GM18861 (cell line): ENCODE measurements around the gene PILRB.
A peak's percentile ranks its signal among the peaks of the same experiment; 100 is the strongest.
"Not testable (repeated sequence)": the region's sequence is repeated elsewhere in the genome, so short reads cannot be mapped to it uniquely, and the experiment has no call there.

Experiments used
- ATAC-seq: cut with Tn5 transposase; IDR thresholded peaks from one replicate; pipeline ENCODE4 v1.9.1; 2021; ENCODE audit not compliant: unreplicated experiment

Gene PILRB

GRCh38 chr7:100373870-100374598 lies 16.1 kb downstream of the PILRB start:
- ATAC-seq, result not testable (repeated sequence)

- ATAC-seq, result no peak
Observed at GRCh38 chr7:100374601-100375000, 16.7 kb downstream of the PILRB start.

DNA sequence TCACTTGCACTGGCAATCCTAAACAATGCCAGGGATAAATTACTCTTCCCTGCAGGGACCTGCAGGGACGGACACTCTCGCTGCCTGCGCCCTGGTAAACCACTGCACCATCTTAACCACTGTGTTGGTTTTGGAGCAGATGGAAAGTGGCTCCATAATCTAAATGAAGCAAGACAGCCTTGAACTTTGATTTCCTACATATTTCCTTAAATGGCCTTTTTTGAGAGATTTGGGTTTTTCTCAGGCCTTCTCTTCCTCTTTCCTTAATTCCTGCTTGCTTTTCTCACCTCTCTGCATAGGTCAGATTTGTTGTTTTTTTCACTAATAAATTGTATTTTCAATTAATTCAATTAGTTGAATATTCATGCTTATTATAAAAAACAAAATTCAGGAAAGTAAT lies 18.1 kb downstream of the PILRB start:
- no peak for ATAC-seq

GRCh38 chr7:100378114-100378755 lies 20.3 kb downstream of the PILRB start:
- no peak for ATAC-seq

DNA sequence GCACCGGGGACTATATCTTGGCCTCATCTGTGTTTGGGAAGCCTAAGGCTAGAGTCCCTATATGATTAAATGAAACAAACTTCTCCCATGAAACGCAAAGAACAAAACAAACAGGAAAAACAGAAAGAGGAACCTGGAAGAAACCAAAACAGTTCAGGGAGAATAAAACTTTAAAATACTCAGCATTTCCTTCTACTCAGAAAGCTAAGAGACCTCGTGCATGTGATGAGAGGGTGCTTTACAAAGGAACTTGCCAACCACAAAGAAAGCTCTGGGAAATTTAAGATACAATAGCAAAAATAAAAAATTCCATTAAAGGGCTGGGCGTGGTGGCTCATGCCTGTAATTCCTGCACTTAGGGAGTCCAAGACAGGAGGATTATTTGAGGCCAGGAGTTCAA lies 22.3 kb downstream of the PILRB start:
- ATAC-seq, result no peak

DNA sequence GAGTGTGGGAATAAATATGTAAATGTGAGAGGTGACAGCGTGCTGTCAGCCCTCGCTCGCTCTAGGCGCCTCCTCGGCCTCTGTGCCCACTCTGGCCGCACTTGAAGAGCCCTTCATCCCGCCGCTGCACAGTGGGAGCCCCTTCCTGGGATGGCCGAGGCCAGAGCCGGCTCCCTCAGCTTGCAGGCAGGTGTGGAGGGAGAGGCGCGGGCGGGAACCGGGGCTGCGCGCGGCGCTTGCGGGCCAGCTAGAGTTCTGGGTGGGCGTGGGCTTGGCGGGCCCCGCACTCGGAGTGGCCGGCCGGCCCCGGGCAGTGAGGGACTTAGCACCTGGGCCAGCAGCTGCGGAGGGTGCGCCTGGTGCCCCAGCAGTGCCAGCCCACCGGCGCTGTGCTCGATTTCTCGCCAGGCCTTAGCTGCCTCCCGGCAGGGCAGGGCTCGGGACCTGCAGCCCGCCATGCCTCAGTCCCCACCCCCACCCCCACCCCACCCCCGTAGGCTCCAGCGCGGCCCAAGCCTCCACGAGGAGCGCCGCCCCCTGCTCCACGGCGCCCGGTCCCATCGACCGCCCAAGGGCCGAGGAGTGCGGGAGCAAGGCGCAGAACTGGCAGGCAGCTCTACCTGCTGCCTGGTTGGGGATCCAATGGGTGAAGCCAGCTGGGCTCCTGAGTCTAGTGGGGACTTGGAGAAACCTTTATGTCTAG lies 23.8 kb downstream of the PILRB start:
- not testable (repeated sequence) for ATAC-seq

DNA sequence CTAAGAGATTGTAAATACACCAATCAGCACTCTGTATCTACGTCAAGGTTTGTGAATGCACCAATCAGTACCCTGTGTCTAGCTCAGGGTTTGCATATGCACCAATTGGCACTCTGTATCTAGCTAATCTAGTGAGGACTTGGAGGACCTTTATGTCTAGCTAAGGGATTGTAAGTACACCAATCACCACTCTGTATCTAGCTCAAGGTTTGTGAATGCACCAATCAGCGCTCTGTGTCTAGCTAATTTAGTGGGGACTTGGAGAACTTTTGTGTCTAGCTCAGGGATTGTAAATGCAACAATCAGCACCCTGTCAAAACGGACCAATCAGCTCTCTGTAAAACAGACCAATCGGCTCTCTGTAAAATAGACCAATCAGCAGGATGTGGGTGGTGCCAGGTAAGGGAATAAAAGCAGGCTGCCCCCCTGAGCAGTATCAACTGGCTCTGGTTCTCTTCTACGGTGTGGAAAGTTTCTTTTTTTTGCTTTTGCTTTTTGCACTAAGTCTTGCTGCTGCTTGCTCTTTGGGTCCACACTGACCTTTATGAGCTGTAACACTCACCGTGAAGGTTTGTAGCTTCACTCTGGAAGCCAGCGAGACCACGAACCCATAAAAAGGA lies 24.4 kb downstream of the PILRB start:
- ATAC-seq, result not testable (repeated sequence)

- no peak for ATAC-seq
Observed at GRCh38 chr7:100384628-100385294, 26.8 kb downstream of the PILRB start.

DNA sequence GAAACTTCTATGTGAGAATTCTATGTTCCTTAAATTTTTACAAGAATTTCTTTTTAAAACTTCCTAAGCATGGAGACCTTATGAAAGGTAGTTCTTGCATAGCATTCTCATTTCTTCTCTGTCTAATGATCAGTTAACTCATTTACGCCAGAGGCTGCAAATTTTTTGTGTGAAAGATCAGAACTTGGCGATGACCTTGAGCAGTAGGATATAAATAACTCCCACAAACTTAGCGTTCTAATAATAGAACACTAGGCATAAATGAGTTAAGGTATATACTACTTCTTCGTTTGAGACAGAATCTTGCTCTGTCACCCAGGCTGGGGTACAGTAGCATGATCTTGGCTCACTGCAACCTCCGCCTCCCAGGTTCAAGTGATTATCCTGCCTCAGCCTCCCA lies 29.0 kb downstream of the PILRB start:
- no peak for ATAC-seq

DNA sequence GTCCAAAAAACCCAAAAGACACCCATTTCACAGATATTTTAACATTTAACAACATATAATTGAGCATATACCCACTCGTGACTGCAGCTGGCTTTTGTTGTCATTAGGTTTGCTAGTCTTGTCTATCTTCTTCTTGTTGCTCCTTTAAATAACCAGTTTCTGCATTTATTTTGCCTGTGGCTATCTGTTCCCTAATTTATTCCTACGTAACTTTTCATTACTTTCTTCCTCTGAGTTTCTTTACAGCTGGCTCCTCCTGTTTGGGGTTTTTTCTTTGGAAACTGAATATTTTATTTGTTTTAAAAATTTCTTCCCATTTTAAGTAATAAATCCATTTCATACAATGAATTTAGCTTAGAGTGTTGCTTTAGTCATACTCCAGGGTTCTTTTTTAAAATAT lies 29.8 kb downstream of the PILRB start:
- ATAC-seq, result no peak

DNA sequence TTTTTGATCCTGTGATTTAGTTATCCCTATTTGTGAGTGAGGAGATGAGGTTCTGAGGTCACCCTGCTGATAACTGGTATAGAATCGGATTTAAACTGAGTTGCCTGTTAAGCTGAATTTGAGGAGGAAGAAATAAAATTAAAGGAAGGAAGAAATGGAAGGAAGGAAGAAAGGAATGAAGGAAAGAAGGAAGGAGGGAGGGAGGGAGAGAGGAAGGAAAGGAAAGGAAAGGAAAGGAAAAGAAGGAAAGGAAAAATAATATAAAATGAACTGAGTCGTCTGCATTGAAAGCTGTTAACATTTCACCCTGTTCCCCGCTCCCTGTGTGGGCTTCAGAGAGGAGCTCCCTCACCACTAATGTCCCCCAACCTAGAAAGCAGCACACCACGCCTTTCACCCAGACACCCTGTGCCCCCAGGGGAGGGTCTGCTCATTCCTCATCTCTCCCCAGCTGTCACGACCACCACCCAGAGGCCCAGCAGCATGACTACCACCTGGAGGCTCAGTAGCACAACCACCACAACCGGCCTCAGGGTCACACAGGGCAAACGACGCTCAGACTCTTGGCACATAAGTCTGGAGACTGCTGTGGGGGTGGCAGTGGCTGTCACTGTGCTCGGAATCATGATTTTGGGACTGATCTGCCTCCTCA lies 31.6 kb downstream of the PILRB start:
- ATAC-seq, result no peak

DNA sequence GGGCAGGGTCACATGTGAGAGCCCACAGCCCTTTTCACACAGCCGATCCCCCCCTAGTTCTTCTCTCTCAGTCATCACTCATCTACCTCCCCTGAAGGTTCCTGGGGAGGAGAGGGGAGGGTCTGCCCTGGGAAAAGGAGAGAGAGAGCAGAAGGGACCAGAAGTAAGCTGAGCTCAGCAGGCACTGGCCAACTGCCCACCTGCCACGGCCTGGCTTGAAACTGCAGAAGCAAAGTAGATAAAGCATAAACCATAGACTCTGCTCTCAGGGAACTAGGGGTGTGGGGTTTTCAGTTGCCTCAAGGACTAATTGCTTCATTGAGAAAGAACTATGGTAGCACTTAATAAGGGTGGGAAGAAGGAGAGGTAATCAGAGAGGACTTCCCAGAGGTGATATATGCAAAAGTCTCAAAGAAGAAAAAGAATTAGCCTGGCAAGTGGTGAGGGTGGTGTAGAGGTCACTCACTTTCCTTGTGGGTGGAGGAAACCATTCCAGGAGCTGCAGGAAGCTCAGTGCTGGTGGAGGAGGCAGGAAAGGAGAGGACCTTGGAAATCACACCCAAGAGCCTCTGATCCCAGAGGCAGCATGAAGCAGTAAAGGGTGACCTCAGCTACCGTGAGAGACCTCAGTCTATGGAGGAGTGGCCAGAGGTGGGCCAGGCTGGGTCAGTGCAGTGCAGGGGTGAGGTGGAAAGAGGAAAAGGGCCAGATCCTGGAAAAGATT lies 32.5 kb downstream of the PILRB start:
- ATAC-seq, result no peak

DNA sequence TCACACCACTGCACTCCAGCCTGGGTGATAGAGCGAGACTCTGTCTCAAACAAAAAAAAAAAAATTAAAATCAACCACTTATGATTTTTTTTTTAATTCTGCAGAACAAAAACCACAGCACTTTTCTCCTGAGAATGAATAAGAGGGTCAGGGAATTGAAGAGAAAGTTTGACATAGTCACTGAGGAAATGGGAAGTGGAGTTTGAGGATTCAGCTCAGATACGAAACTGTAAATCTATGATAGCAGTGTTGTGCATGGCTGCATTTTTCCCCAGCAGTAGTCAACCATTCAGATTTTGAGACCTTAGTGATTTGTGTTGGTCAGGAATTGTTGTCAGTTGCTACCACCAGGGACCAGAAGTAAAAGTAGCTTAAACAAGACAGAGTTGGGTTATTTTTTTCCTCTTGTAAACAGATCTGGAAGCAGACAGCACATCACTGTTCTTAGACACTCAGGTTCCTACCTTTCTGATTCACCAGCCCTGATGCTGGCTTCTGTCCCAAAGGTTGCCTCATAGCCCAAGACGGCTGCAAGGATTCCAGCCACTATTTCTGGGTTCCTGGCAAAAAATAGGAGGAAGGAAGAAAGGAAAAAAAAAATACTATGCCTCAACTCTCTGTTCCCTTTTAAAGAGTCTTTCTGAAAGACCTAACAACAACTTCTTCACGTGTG lies 35.5 kb downstream of the PILRB start:
- ATAC-seq, result no peak

- ATAC-seq, result no peak
Observed at GRCh38 chr7:100394077-100394476, 36.2 kb downstream of the PILRB start.

GRCh38 chr7:100396421-100396982 lies 38.6 kb downstream of the PILRB start:
- peak; percentile 85 for ATAC-seq

- no peak for ATAC-seq
Observed at GRCh38 chr7:100397315-100398081, 39.6 kb downstream of the PILRB start.

DNA sequence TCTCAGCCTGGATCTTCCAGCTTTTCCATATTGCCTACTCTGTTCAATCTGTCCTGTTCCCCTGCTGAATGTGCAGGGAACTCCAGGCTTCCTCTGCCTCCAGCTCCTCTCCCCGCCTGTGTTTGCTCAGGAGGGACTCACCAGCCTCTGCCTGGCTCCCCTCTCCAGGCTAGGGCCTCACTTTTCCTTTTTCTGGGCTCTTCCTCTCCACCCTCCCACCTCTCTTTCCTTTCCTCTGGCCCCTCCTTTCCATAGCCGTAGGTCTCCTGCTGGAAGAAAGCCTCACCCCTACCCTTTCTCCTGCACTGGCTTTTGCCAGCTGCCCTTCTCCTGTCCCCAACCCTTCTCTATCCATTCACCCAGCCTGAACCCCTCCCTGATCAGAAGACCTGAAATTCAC lies 40.3 kb downstream of the PILRB start:
- ATAC-seq, result no peak

DNA sequence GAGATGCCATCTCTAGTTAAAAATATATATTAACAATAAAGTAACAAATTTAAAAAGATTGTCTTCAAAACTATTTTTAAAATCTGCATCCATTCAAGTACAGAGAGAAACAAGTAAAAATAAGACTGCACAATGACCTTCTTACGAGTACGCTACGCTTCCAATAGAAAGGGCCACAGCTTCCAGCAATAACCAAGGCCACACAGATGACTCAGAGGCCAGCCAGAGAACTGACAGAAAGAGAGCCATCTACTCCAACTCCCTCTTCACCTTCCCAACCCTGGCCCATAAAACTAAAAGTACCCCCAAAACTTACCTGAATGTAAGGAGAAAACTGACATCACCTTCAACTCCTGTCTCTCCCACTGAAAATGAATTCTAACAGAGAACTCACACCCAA lies 42.1 kb downstream of the PILRB start:
- ATAC-seq, result no peak
